Retinal pigment epithelial cell (primary cell): ENCODE data around the gene SLC4A5.
"Not testable (repeated sequence)": the region's sequence is repeated elsewhere in the genome, so short reads cannot be mapped to it uniquely, and the experiment has no call there.

Source experiments
- DNase-seq: peaks from one replicate; pipeline ENCODE4 v3.0.0-alpha.2; 2010; ENCODE audit warnings: low read depth
- H3K4me3 ChIP-seq: 2 replicates; pipeline ENCODE4 v1.5.1; 2011; ENCODE audit warnings: mild to moderate bottlenecking, low read length, control low read depth, moderate library complexity
- TF ChIP-seq, protein P1 (sequence below): conservative IDR thresholded peaks from 2 replicates; pipeline ENCODE4 v1.5.1; 2011; ENCODE audit warnings: low read depth, low read length, control low read depth, inconsistent platforms

SLC4A5 gene

DNA sequence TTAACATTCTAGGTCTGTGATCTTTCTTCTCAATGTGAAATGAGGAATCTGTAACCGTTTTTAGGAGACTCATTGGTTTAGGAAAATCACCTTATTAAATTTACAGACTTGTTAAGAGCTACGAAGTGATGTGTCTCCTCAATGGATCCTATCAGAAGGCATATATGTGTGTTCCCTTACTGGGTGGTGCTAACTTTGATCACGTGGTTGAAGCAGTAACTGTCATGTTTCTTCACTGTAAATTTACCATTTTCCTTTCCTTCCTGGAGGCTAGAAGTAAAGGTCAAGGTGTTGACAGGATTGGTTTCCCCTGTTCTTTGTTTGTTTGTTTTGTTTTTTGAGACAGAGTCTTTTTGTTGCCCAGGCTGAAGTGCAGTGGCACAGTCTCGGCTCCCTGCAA lies 146.2 kb downstream of the SLC4A5 start:
- H3K4me3 ChIP-seq: no peak overlapping the region
- no peak for DNase-seq
- TF ChIP-seq, protein P1, sequence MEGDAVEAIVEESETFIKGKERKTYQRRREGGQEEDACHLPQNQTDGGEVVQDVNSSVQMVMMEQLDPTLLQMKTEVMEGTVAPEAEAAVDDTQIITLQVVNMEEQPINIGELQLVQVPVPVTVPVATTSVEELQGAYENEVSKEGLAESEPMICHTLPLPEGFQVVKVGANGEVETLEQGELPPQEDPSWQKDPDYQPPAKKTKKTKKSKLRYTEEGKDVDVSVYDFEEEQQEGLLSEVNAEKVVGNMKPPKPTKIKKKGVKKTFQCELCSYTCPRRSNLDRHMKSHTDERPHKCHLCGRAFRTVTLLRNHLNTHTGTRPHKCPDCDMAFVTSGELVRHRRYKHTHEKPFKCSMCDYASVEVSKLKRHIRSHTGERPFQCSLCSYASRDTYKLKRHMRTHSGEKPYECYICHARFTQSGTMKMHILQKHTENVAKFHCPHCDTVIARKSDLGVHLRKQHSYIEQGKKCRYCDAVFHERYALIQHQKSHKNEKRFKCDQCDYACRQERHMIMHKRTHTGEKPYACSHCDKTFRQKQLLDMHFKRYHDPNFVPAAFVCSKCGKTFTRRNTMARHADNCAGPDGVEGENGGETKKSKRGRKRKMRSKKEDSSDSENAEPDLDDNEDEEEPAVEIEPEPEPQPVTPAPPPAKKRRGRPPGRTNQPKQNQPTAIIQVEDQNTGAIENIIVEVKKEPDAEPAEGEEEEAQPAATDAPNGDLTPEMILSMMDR: no peak

DNA sequence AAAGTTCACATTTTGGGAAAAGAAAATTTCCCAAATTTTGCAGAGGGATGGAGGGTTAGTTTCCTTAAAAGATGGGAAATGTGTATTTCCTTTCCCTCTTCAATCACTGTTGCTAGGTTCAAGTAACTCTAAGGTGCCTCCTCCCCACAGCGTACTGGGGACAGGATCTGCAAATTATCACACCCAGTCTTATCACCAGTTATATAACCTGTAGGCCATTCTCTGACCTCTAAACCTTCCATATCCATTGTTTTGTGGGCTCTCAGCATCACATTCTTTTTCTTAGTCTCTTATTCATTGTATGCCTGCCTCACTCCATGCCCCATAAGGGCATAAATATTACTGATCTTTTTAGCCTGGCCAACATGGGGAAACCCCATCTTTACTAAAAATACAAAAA lies 148.4 kb downstream of the SLC4A5 start:
- H3K4me3 ChIP-seq: no peak overlapping the region
- TF ChIP-seq, protein P1: no peak
- no peak for DNase-seq

DNA sequence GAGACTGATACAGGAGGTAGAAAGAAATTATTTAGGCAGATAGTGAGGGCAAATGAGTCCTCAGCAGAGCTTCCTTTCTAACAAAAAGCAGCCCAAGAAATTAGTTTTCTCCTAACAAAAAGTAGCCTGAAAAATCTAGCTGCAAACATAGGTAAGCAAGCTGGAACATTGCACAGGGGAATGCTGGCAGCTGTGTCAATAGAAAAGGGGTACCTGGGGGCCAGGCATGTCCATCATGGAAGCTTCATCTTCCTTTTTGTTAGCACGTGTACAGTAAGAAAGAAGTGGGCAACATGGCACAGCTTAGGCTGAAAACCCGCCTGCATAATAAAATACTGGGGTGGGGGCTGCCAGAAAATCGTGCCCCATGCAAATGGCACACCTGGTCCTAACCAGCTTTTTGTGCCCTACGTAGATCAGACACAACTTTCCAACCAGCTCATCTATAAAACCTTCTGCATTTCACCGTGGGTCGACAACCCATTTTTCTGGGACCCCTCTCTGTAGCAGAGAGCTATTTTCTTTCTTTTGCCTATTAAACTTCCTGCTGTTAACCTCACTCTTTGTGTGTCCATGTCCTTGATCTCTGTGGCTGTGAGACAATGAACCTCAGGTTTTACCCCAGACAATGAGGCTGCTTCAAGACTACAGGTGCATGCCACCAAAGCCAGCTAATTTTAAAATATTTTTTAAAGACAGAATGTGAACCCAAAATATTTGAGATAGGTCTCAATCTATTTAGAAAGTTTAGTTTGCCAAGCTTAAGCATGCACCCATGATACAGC lies 151.4 kb downstream of the SLC4A5 start:
- TF ChIP-seq, protein P1: no peak
- H3K4me3 ChIP-seq: no peak overlapping the region

DNA sequence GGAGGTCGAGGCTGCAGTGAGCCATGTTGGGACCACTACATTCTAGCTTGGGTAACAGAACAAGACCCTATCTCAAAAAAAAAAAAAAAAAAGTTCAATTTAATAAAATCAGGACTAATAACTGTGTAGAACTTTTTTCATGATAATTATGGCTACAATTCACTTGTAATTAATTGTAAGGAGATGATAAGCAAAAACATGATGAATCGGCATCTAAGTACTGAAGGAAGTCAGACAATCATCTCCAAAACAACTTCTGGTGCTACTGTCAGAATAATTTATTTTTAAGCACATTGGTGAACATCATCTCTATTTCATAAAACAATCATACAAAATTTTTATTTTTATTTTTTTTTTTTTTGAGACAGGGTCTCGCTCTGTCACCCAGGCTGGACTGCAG lies 154.5 kb downstream of the SLC4A5 start:
- H3K4me3 ChIP-seq: no peak overlapping the region
- DNase-seq: no peak
- TF ChIP-seq, protein P1: no peak

More for the DNA sequence above, 151.4 kb downstream of the SLC4A5 start:
- no peak for DNase-seq

DNA sequence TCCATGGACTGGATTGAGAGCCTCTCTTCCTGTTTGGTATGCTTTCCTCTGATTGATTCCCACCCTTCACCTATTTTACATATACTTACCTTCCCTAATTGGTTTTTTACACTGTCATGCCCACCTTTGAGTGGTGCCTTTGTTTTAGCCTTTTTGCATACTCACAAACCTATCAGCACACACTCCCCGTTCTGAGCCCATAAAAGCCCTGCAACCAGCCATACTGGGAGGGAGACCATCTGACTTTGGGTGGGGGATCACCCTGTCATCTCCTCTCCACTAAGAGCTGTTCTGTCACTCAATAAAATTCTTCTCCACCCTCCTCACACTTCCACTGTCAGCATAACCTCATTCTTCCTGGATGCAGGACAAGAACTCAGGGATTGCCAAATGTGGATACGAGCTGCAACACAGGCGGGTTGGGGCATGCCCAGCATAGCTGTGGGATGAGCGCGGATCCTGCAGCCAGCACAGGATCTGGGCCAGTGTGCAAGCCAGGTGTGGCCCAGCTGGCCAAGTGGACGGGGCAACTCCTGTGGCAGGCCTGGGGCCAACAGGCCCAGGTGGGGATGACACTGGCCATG lies 155.1 kb downstream of the SLC4A5 start:
- no peak for DNase-seq
- no peak overlapping the region for H3K4me3 ChIP-seq
- TF ChIP-seq, protein P1: no peak

DNA sequence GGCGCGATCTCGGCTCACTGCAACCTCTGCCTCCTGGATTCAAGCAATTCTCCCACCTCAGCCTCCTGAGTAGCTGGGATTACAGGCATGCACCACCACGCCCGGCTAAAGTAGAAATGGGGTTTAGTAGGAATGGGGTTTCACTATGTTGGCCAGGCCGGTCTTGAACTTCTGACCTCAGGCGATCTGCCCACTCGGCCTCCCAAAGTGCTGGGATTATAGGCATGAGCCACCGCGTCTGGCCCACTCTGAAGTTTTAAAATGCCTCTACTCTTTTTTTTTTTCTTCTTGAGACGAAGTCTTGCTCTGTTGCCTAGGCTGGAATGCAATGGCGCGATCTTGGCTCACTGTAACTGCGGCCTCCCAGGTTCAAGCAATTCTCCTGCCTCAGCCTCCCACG lies 156.5 kb downstream of the SLC4A5 start:
- not testable (repeated sequence) for DNase-seq, H3K4me3 ChIP-seq

DNA sequence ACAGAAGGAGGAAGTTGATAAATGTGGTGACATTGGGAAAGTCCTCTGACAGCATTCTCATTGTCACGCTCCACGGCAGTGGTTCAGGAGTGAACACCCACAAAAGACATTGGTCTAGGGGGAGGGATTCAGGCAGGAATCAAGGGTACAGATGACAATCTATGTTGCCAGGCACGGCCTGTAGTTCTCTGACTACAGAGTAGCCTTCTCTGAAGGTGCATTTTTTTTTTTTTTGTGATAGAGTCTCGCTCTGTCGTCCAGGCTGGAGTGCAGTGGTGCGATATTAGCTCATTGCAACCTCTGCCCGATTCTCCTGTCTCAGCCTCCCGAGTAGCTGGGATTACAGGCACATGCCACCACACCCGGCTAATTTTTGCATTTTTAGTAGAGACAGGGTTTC lies 157.2 kb downstream of the SLC4A5 start:
- H3K4me3 ChIP-seq: no peak overlapping the region
- DNase-seq: no peak
- TF ChIP-seq, protein P1: no peak
